KG1 (cell line): ENCODE measurements around the gene LAD1.

ENCODE experiments used
- DNase-seq: peaks from one replicate; lab custom pipeline; 2025; lab: John Stamatoyannopoulos, UW

LAD1 gene, protein sequence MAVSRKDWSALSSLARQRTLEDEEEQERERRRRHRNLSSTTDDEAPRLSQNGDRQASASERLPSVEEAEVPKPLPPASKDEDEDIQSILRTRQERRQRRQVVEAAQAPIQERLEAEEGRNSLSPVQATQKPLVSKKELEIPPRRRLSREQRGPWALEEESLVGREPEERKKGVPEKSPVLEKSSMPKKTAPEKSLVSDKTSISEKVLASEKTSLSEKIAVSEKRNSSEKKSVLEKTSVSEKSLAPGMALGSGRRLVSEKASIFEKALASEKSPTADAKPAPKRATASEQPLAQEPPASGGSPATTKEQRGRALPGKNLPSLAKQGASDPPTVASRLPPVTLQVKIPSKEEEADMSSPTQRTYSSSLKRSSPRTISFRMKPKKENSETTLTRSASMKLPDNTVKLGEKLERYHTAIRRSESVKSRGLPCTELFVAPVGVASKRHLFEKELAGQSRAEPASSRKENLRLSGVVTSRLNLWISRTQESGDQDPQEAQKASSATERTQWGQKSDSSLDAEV

DNA sequence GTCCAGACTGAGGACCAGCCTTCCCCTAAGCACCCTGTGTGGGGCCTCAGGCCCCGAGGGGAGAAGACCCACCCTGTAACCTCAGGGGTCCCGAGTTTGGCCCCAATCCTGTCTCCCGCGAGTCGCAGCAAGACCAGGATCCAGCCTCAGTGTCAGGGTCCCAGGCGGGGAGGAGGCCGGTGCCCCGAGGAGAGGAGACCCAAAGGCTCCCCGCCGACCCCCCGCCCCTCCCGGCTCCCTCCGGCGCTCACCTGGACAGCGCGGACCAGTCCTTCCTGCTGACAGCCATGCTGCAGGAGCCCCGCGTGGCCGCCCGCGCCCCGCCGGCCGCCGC lies at the start of gene LAD1:
LAD1 (minus strand) TSS at position 307 of the 334 bp plus-strand sequence; CDS start at position 289, 18 bp downstream.
- DNase-seq, result no peak

DNA sequence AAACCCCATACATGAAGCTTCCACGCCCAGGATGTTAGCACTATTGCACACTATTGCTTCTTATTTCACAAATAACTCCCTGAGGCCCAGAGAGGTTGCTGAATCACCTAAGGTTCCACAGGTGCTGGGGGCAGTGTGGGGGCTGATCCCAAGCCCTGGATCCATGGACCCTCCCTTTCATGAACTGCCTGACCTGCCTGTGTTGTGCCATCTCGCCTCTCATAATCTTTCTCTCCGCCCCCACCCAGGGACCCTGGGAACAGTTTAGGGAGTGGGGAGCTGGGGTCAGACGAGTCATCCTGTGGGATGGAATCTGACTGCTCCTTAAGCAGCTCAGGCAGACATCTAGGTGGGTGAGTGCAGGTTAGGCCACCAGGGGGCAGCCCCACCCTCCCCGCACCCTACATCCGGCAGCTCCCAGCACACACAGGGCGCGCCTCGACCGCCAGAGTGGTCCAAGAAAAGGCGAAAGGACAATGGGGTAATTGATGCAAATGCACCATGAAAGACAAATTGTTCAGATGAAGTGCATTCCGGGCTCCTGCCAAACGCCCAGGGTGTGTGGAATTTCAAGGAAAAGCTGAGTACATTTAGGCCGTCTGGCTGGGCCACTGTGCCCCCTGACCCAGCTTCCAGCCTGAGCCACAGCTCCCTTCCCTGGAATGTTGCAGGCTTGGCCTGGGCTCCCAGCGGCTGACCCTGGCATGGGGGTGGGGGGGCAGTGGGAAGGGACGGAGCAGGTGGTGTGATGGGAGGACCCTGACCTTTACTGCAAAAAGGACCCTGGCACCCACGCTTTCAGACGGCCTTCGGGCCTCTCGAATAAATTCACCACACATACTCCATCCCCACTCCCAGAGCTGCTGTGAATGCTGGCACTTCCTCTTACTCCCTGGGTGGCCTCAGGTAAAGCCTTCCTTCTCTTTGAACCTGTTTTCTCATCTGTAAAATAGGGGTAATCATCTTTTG lies 49.1 kb upstream of the LAD1 start:
- no peak for DNase-seq

DNA sequence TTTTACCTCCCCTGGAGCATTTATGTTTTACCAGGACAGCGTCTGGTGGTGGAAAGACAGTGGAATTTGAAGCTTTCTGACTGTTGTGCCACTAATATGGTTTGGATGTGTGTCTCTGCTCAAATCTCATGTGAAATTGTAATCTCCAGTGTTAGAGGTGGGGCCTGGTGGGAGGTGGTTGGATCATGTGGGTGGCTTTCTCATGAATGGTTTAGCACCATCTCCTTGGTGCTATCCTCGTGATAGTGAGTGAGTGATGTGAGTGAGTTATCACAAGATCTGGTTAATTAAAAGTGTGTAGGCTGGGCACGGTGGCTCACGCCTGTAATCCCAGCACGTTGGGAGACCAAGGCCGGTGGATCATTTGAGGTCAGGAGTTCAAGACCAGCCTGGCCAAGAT lies 46.2 kb upstream of the LAD1 start:
- no peak for DNase-seq

DNA sequence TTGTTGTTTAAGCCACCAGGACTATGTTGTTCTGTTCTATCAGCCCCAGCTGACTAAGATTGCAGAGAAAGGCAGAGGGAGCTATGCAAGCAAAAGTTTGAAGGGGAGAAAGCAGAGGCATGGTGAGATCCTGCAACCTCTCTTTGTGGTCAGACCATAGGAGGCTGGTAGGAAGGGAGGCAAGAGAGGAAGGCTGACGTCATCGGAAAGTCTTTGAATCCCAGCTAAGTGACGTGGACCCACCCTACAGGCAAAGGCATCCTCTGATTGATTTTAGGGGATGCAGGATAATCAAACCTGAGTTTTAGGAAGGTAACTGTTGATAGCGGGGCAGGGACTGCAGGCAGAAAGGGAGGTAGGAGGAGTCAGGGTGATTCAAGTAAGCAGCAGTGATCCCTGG lies 45.7 kb upstream of the LAD1 start:
- DNase-seq, result no peak

DNA sequence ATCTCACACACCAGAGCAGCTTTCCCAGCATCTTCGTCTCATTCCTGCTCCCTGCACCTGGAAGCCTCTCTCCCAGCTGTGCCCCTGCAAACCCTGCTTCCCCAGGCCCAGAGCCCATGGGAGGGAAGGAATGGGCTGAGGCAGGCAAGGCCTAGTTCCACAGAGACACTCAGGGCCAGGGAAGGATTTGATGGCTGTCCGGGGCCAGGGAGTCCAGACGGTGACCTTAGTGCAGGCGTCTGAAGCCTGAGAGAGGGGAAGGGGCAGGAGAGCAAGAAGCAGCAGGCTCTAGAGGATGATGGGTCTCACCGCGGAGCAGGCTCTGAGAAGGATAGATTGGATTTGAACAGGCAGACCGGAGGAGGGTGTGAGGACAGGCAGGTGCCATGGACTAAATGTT lies 44.6 kb upstream of the LAD1 start:
- no peak for DNase-seq

DNA sequence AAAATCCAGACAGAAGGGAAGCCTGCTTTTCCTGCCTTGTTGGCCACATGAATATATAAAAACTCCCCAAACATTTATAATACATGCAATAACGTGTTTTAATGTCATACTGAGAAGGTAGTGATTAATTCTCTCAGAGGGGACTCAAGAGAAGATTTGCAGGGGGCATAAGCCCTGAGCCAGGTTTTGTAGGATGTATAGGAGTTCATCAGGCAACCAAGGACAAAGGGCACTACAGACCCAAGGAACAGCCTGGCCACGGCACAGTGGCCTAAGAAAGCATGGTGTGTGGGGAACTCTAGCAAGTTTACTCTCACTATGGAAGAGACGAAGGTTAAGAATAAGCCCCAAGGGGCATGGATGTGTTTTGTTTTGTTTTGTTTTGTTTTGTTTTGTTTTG lies 37.8 kb upstream of the LAD1 start:
- DNase-seq, result no peak

DNA sequence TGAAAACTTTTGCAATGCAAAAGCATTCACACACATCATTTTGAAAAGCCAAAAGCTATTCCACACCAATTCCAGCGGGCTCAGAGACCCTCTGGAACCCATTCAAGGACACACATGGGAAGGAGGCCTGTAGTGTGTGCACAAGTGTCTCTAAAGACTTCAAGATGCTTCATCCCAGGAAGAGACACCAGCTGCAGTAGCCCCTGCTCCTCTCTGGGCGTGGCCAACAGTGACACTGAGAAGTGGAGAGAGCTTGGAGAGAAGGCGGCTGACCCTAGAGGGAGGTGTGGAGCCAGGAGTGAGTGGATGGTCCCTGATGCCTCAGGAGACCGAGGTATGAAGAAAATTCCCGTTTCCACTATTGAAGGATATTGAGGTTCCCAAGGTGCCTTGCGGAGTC lies 37.3 kb upstream of the LAD1 start:
- no peak for DNase-seq

DNA sequence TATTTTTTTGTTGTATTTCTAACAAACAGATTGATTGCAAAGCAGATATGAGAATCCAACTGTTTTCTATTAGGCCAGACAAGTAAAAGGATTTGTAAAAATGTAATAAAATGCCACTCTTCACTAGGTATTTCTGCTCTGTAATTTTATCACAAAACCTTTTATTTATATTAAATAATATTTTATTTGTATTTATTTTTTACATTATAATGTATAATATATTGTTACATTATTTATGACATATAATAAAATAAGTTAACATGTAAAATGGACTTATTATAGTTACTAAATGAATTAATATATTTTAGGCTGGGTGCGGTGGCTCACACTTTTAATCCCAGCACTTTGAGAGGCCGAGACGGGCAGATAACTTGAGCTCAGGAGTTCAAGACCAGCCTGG lies 35.1 kb upstream of the LAD1 start:
- no peak for DNase-seq

DNA sequence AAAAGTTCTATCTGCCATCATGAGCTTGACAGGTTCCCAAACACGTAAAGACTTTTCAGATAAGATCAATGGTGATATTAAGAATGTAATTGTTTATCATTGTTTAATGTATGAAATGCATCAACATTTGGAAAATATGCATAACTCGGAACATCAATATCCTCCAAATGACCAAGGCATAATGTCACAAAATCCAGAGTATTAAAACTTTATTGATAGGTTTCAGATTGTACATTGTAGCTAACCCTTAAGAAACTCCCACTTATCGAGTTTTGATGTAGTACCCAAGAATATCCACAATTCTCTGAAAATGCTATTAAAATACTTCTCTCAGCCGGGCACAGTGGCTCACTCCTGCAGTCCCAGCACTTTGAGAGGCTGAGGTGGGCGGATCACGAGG lies 34.5 kb upstream of the LAD1 start:
- no peak for DNase-seq

DNA sequence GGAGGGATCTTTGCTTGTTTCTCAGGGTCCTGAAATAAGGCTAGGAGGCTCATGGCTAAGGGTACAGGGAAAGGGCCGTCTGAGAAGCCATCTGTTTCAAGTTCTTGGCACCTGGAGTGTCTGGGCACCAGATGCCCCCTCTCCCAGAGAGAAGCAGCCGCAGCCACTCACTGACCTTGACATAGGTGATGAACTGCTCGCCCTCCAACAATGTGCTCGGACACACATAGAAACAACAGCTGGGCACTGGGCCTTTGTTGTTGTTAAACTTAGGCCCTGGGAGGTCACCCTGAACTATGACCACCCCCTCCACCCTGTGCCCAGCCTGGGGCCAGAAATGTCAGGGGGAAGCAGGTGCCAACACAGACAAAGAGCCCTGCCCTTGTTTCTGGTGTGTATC lies 31.7 kb upstream of the LAD1 start:
- DNase-seq, result no peak

DNA sequence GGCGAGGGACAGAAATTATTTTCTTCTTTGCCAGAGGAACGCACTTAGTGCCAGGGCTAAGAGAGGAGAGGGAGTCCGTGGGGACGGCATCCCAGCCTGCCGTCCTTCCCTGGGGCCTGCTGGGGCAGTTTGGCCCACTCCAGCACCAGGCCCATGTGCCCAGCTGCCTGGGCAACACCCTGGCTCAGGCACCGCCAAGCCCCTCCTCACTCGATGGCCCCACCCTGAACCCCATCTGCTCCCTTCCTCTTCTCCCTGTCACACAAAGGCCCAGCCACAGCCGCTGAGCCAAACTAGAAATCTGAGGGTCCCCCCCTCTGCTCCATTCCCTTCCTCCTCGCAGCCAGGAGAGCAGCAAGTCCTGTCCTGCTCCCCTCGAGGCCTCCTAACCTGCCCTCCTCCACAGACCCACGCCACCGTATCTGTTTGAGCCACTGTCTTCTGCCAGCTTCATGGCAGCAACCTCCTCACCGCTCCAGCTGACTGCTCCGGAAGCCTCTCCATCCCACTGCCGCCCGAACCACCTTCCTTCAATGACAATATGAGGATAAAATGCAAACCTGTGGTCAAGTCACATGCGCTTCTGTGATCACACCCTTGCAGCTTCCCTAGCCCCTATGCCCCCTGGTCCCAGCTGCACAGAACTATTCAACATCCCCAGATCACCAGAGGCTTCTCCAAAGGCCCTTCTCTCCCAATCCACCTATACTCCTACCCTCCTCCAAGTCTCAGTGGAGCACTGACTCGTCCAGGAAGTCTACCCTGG lies 30.8 kb upstream of the LAD1 start:
- no peak for DNase-seq

DNA sequence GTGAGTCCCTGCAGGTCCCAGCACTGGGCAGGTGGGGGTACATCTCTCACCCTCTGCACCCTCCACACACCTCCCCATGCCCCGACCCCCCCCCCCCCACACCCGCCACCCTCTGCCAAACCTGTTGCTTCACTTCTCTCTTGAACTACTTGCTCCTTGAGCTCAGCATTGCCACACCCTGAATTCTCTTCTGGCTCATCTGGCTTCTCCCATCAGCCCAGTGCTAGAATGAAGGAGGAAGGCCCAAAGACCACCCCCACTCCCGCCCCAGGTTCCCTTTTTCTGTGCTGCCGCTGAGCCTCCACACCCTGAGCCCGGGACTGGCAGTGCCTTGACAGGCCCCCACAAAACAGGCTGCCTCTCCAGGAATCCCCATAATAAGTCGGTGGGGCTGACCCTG lies 28.8 kb upstream of the LAD1 start:
- no peak for DNase-seq

DNA sequence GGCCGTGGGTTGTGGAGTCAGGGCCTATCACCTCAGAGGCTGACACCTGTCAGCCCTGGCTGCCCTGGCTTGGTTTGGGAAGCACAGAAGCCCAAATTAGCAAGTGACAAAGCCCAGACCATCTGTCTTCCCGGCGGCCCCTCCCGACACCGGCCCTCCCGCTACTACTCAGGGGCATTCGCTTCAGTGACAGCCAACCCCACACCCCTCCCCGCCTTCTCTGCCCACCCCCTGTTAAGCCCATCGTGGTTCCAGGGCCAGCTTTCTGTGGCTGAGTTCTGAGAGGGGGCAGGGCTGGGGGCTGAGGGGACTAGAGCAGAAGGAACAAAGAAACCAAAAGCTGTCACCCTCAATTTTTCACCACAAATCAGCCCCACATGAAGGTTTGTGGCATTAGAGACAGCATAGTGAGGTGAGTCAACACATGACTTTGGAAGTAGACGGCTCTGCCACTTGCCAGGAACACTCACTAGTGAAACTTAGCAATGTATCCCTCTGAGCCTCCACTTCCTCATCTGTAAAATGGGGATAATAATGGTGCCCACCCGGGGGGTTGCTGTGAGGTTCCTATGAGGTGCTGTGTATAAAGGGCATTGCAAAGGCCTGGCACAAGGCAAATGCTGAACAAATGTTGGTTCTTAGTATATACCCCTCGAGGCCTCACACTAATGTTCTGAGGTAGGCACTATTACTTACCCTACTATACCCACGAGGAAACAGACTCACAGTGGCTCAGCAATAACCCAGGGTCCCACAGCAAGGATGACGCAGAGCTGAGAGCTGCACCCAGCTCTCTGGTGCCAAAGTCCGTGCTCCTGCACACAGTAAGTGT lies 27.6 kb upstream of the LAD1 start:
- DNase-seq, result no peak

DNA sequence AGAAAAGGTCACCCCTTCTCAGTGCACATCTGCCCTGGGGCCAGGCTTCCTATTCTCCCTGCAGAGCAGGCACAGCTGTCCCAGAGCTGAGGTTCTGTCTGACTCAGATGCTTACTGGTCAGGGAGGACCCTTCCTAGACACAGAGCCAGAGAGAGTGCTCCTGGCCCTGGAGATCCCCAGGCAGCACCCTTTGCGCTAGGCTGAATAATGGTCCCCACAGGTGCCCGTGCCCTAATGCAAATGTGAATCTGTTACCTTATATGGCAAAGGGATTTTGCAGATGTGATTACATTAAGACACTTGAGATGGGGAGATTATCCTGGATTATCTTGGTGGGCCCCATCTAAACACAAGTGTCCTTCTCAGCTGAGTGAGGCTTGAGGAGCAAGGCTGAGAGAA lies 25.0 kb upstream of the LAD1 start:
- DNase-seq, result no peak

DNA sequence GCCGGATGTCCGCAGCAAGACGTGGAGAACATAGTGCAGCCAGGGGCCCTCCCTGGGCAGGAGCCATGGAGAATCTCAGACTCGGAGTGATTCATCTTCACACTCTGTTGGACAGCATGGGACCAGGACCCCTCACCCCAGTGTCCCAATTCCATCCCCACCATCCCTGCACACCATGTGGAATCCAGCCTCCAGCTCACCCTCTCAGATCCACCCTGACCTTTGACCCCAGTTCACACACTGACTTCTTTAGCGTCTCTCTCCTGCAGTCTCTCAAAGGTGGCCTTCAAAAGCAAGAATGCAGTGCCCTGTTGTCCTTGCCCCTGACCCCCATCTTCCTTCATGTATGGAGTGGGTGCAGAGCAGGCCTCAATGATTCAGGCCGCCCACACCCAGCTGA lies 24.5 kb upstream of the LAD1 start:
- DNase-seq, result no peak

DNA sequence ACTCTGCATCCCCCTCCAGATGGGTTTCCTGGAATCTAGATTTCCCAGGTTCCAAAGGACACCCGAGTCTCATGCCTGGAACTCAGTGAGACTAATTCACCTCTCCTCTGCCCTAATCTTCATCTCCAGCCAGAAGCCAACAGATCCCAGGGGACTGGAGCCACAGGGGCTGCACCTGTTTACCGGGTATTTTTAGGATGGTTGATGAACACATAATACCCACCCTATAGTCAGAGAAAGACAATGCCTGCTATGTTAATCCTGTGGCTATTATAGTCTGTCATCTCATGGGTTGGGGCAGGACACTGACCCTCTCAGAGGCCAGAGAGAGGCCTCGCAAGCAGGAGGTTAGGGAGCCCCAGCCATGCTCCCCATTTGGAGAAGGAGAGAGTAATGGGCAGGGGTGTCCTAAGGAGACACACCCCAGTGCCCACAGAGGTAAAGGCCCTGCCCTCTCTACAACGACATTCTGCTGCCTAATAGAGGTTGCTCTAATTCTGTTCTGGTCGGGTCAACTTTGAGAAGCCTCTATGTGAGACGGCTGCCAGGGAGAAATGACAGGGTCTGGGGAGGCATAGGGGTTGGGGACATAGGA lies 23.4 kb upstream of the LAD1 start:
- DNase-seq, result no peak

DNA sequence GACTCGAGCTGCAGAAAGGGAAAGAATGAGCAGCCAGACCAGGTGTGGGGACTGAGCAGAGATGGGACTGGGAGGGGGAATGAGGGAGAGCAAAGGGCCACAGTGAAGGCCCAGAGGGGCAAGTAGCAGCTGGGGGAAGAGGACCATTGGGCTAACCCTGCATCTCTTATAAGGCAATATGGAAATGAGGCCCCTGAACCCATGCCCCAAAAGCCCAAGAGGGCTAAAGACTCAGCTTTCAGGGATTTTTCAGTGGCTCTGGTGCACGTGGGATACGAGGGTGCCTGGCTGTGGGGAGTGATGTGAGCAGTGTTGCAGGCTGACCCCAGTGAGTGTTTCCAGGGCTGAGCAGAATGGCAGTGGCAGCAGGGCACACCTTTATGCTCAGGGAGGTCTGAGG lies 22.9 kb upstream of the LAD1 start:
- no peak for DNase-seq

DNA sequence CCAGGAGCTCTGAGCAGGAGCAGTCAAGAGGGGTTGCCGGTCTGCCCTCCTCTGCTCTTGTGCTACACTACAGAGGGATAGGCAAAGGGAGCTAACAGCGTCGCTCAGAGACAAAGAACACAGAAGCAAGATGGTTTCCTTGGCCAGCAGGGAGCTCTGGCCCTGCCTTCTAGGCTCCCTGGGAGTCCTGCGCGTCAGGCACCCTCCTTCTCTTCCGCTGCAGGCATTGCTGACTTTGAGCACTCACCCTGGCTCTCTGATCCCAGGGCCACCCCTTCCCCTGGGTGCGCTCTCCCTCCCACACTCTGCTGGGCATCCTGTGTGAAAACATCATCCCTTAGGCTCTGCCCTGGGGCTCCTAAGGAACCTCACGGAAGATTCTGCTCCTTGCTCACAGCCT lies 21.9 kb upstream of the LAD1 start:
- no peak for DNase-seq

DNA sequence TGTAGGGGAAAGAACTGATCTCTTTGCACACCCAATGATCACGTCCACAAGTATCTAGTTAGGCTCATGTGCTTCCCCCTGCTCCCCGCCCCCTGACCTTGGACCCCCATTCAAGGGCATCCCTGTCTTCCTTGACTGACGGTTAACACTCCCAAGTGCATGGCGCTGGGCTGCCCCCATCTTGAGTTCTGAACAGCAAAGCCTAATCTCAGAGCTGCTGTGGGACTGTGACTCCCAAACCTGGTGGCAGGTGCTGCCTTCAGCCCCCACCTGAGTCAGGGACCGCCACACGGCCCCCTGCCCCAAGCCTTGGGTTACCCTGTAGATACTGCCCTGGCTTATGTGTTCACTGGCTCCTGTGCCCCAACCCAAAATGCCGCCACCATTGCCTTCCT lies 21.5 kb upstream of the LAD1 start:
- no peak for DNase-seq

DNA sequence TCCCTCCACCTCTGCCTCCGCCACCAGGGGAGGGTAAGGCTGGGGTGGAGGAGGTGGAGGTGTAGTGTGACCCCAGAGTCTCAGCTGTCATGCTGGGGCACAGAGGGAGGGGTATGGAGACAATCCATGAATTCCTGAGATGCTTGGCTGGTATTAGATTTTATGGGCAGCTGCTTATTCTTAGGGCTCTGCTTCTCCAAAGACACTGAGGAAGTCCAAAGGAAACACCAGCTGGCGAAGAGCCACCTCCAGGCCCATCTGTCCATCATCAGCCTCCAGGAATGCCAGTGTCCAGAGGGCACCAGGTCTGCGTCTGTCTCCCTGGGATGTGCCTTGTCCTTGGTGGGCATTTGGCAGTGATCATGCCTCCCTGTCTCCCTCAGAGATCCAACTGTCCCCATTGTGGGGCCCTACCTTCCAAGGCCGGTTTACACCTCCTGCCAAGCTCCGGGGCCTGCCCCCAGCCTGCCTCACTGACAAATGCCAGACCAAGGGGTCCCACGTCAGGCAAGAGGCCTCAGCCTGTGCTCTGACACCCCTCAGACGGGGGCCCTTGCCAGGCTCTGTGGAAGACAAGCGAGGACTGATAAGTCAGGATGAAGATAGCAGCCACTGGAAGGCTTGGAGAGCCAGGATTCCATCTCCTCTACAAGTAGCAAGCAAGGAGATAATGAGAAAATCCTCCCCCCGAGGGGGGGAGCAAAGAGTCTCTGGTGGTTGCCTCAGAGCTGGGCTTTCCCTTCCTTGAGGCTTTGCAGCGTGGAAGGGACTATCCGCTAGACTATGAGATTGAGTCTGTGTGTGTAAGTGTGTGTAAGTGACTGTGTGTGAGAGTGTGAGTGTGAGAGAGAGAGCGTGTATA lies 20.9 kb upstream of the LAD1 start:
- no peak for DNase-seq
